Ramos (cell line): ENCODE data around the gene TRIM63.

ENCODE experiments used
- in situ Hi-C: fragments of 300-500 bp; cut with MboI; formaldehyde crosslinking; loops from one replicate; pipeline ENCODE4 v1.14.3; 2022; ENCODE audit warnings: low sequenced_read_pairs; ENCODE audit not compliant: unreplicated experiment

The TRIM63 gene

GRCh38 chr1:26060832-26061574 lies 6.4 kb downstream of the TRIM63 start:
- in situ Hi-C loops = no loop called here

GRCh38 chr1:26059906-26060305 lies 7.5 kb downstream of the TRIM63 start:
- in situ Hi-C loops = no loop called here

GRCh38 chr1:26058052-26058595 lies 9.3 kb downstream of the TRIM63 start:
- in situ Hi-C loops = no loop called here

- in situ Hi-C loops = no loop called here
Observed at GRCh38 chr1:26057189-26057588, 10.2 kb downstream of the TRIM63 start.

GRCh38 chr1:26055041-26055440 lies 12.4 kb downstream of the TRIM63 start:
- in situ Hi-C loops = no loop called here

GRCh38 chr1:26053718-26054560 lies 13.5 kb downstream of the TRIM63 start:
- in situ Hi-C loops = no loop called here

- in situ Hi-C loops = no loop called here
Observed at GRCh38 chr1:26050248-26050640, 17.2 kb downstream of the TRIM63 start.

- in situ Hi-C loops = no loop called here
Observed at GRCh38 chr1:26049531-26050247, 17.7 kb downstream of the TRIM63 start.

GRCh38 chr1:26047278-26047874 lies 20.1 kb downstream of the TRIM63 start:
- in situ Hi-C loops = no loop called here

- in situ Hi-C loops = no loop called here
Observed at GRCh38 chr1:26046246-26047095, 21.0 kb downstream of the TRIM63 start.

- in situ Hi-C loops = no loop called here
Observed at GRCh38 chr1:26045722-26046245, 21.6 kb downstream of the TRIM63 start, which contains the start of gene SLC30A2. Gene SLC30A2 (minus strand): TSS chr1:26046118. CDS start chr1:26045896, 222 bp downstream.

GRCh38 chr1:26044971-26045721 lies 22.3 kb downstream of the TRIM63 start:
- in situ Hi-C loops = no loop called here

GRCh38 chr1:26044414-26044813 lies 23.0 kb downstream of the TRIM63 start:
- in situ Hi-C loops = no loop called here

- in situ Hi-C loops = no loop called here
Observed at GRCh38 chr1:26043765-26044164, 23.7 kb downstream of the TRIM63 start.

- in situ Hi-C loops = no loop called here
Observed at GRCh38 chr1:26041978-26042377, 25.5 kb downstream of the TRIM63 start.

GRCh38 chr1:26041401-26041800 lies 26.0 kb downstream of the TRIM63 start:
- in situ Hi-C loops = no loop called here

- in situ Hi-C loops = no loop called here
Observed at GRCh38 chr1:26038904-26039303, 28.5 kb downstream of the TRIM63 start.

- in situ Hi-C loops = no loop called here
Observed at GRCh38 chr1:26038477-26038876, 29.0 kb downstream of the TRIM63 start.
